K562 (cell line): ENCODE data around the gene RAP1GDS1. TPM values are rescaled to one million over a fixed set of nuclear protein-coding genes. Genes with fewer than 3 reads are reported as not detected.
A peak's percentile ranks its signal among the peaks of the same experiment; 100 is the strongest.

Experiments
- BRD4 ChIP-seq: fragments of 200-600 bp; sonication (generic); IDR thresholded peaks from 2 replicates; pipeline ENCODE4 v1.6.1; 2017; ENCODE audit warnings: inconsistent platforms
- CBFA2T3 ChIP-seq: fragments of 450-650 bp; IDR thresholded peaks from 2 replicates; pipeline ENCODE4 v1.6.1; 2017
- FOSL1 ChIP-seq: fragments of 200-800 bp; sonication (Bioruptor generic); conservative IDR thresholded peaks from 2 replicates; pipeline ENCODE4 v1.6.1; 2016; ENCODE audit warnings: missing genetic modification characterization, missing compliant biosample characterization
- IFI16 ChIP-seq: fragments of 250-450 bp; sonication (Bioruptor Pico); IDR thresholded peaks from 2 replicates; pipeline ENCODE4 v2.1.2; 2022; ENCODE audit warnings: mild to moderate bottlenecking, inconsistent platforms
- KLF16 ChIP-seq: IDR thresholded peaks from 2 replicates; pipeline ENCODE4 v1.6.1; 2016; ENCODE audit warnings: antibody characterized with exemption
- NCOA2 ChIP-seq, 2 experiments: fragments of 450-650 bp; IDR thresholded peaks; 2 replicates each; pipeline ENCODE4 v1.6.1; 2018; ENCODE audit warnings: mild to moderate bottlenecking in 2 of 2, moderate library complexity in 1 of 2; ENCODE audit not compliant: partially characterized antibody in 2 of 2
- NCOA6 ChIP-seq: fragments of 450-650 bp; IDR thresholded peaks from 2 replicates; pipeline ENCODE4 v1.6.1; 2017; ENCODE audit warnings: mild to moderate bottlenecking
- PHF8 ChIP-seq: fragments of 200-600 bp; sonication (generic); IDR thresholded peaks from 2 replicates; pipeline ENCODE4 v1.6.1; 2012; ENCODE audit warnings: mixed run types, mild to moderate bottlenecking, inconsistent platforms, low read length, moderate library complexity, borderline replicate concordance
- RBBP5 ChIP-seq: fragments of 200-600 bp; sonication (generic); IDR thresholded peaks from 2 replicates; pipeline ENCODE4 v1.6.1; 2012; ENCODE audit warnings: borderline replicate concordance, mild to moderate bottlenecking, low read length, control low read depth, inconsistent platforms; ENCODE audit not compliant: insufficient read depth, poor library complexity, severe bottlenecking
- TCF3 ChIP-seq: sonication (generic); formaldehyde crosslinking; IDR thresholded peaks from 2 replicates; pipeline ENCODE4 v1.4.0; 2020; ENCODE audit warnings: mild to moderate bottlenecking, missing genetic modification reagents
- ZNF830 ChIP-seq: fragments of 250-450 bp; sonication (Bioruptor Pico); IDR thresholded peaks from 2 replicates; pipeline ENCODE4 v1.5.0; 2021; ENCODE audit warnings: mild to moderate bottlenecking
- polyA plus RNA-seq, 8 experiments: library from polyadenylated mRNA; depleted of rRNA in 4 of 8; stranded (reverse) in 5 of 8; unstranded in 3 of 8; fragments of >200 nt; fragmentation: Nextera tagmentation in 2 of 8; fragmentation: Illumina TruSeq in 1 of 8; extraction: Ambion mirVana in 2 of 8; extraction: Trizol in 1 of 8; gene quantifications; 2 replicates each; pipeline versions ENCODE4 v1.2.1 to v1.2.3, GENCODE V29; 2011 to 2014; ENCODE audit warnings: inconsistent platforms in 1 of 8, missing spikeins in 1 of 8
- total RNA-seq, 7 experiments: library from RNA; depleted of rRNA in 6 of 7; stranded (reverse); fragments of >200 nt in 6 of 7; fragmentation: Illumina TruSeq in 2 of 7; extraction: Trizol in 2 of 7; gene quantifications; 2 replicates each; pipeline versions ENCODE4 v1.2.1 to v1.2.3, GENCODE V29; 2011 to 2021; ENCODE audit warnings: low replicate concordance in 1 of 7
- TF ChIP-seq, protein P1 (sequence below): fragments of 250-450 bp; sonication (Bioruptor Pico); IDR thresholded peaks from 2 replicates; pipeline ENCODE4 v1.5.0; 2020; ENCODE audit warnings: mild to moderate bottlenecking, borderline replicate concordance
- TF ChIP-seq, protein P2 (sequence below): sonication (generic); formaldehyde crosslinking; IDR thresholded peaks from 2 replicates; pipeline ENCODE4 v1.8.1; 2023; ENCODE audit warnings: mild to moderate bottlenecking, missing genetic modification reagents
- TF ChIP-seq, protein P3 (sequence below): fragments of 450-650 bp; IDR thresholded peaks from 2 replicates; pipeline ENCODE4 v1.6.1; 2016; ENCODE audit warnings: low read depth, mild to moderate bottlenecking, moderate library complexity
- TF ChIP-seq, protein P4 (sequence below): fragments of 250-450 bp; sonication (Bioruptor Pico); IDR thresholded peaks from 2 replicates; pipeline ENCODE4 v1.9.0; 2021; ENCODE audit warnings: mild to moderate bottlenecking
- TF ChIP-seq, protein P5 (sequence below), 3 experiments: fragments of 200-800 bp in 1 of 3; fragments of 250-450 bp in 1 of 3; fragments of 450-650 bp in 1 of 3; sonication (Bioruptor Pico) in 1 of 3; sonication (Bioruptor generic) in 1 of 3; formaldehyde crosslinking in 1 of 3; IDR thresholded peaks; 2 replicates each; pipeline versions ENCODE4 v1.6.1 to v1.8.0; 2016 to 2022; ENCODE audit warnings: mild to moderate bottlenecking in 2 of 3, missing genetic modification characterization in 2 of 3, missing compliant biosample characterization in 1 of 3, moderate library complexity in 1 of 3

RAP1GDS1 gene
- total and polyA plus RNA-seq, 9 of the 15 experiments (the other 6 are each of a cell fraction or from before 2014, with no cell fraction given), result 27.2 to 55.6 (median 31.5) TPM

DNA sequence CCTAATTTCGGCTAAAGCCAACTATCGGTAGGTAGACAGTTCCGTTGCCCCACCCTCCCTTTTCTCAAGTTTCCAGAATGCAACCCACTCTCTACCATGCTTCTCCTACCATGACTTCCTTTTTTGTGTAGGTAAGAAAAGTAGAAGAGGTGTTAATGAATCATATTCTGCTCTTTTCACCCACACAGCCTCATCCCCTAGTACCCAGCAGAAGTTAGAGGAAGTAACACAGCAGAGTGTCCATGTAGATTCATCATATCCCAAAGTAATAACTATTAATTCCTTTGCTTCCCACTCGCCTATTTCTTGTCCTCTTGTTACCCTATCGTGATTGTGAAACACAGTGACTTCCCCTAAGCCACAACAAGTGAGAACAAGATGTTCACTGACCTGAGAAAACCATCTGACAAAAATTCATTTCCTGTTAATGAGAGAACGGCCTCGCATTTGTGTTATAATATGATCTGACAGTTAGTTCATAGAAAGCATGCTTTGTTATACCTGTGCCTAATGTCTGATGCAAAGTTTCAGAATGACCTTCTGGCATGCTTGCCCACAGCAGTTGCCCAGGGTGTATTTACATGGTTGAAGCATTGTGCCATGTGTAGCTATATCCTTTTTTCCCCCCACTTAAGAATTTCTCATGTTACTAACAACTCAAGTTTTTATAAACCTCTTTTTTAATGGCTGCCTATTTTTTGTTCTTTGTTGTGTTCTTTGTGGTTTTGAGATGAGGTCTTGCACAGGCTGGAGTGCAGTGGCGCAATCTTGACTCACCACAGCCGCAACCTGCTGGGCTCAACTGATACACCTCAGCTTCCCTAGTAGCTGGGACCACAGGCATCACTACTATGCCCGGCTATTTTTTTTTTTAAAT is 185.6 kb downstream of the RAP1GDS1 start (continued):
- TF ChIP-seq, protein P1, sequence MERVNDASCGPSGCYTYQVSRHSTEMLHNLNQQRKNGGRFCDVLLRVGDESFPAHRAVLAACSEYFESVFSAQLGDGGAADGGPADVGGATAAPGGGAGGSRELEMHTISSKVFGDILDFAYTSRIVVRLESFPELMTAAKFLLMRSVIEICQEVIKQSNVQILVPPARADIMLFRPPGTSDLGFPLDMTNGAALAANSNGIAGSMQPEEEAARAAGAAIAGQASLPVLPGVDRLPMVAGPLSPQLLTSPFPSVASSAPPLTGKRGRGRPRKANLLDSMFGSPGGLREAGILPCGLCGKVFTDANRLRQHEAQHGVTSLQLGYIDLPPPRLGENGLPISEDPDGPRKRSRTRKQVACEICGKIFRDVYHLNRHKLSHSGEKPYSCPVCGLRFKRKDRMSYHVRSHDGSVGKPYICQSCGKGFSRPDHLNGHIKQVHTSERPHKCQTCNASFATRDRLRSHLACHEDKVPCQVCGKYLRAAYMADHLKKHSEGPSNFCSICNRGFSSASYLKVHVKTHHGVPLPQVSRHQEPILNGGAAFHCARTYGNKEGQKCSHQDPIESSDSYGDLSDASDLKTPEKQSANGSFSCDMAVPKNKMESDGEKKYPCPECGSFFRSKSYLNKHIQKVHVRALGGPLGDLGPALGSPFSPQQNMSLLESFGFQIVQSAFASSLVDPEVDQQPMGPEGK (CRISPR knock-in tag), result no peak
- no peak for TF ChIP-seq PHF8
- TF ChIP-seq RBBP5, result no peak
- TF ChIP-seq, protein P2, sequence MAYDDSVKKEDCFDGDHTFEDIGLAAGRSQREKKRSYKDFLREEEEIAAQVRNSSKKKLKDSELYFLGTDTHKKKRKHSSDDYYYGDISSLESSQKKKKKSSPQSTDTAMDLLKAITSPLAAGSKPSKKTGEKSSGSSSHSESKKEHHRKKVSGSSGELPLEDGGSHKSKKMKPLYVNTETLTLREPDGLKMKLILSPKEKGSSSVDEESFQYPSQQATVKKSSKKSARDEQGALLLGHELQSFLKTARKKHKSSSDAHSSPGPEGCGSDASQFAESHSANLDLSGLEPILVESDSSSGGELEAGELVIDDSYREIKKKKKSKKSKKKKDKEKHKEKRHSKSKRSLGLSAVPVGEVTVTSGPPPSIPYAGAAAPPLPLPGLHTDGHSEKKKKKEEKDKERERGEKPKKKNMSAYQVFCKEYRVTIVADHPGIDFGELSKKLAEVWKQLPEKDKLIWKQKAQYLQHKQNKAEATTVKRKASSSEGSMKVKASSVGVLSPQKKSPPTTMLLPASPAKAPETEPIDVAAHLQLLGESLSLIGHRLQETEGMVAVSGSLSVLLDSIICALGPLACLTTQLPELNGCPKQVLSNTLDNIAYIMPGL (CRISPR knock-in tag), result no peak
- TF ChIP-seq CBFA2T3, result peak; percentile 23; the same call in 1 of the 2 replicates
- no peak for TF ChIP-seq KLF16
- no peak for TF ChIP-seq NCOA6
- TF ChIP-seq, protein P3, sequence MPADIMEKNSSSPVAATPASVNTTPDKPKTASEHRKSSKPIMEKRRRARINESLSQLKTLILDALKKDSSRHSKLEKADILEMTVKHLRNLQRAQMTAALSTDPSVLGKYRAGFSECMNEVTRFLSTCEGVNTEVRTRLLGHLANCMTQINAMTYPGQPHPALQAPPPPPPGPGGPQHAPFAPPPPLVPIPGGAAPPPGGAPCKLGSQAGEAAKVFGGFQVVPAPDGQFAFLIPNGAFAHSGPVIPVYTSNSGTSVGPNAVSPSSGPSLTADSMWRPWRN, result no peak
- TF ChIP-seq, protein P4, sequence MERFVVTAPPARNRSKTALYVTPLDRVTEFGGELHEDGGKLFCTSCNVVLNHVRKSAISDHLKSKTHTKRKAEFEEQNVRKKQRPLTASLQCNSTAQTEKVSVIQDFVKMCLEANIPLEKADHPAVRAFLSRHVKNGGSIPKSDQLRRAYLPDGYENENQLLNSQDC (CRISPR knock-in tag), result no peak
- TF ChIP-seq ZNF830 (CRISPR knock-in tag), result no peak
- TF ChIP-seq, protein P5, sequence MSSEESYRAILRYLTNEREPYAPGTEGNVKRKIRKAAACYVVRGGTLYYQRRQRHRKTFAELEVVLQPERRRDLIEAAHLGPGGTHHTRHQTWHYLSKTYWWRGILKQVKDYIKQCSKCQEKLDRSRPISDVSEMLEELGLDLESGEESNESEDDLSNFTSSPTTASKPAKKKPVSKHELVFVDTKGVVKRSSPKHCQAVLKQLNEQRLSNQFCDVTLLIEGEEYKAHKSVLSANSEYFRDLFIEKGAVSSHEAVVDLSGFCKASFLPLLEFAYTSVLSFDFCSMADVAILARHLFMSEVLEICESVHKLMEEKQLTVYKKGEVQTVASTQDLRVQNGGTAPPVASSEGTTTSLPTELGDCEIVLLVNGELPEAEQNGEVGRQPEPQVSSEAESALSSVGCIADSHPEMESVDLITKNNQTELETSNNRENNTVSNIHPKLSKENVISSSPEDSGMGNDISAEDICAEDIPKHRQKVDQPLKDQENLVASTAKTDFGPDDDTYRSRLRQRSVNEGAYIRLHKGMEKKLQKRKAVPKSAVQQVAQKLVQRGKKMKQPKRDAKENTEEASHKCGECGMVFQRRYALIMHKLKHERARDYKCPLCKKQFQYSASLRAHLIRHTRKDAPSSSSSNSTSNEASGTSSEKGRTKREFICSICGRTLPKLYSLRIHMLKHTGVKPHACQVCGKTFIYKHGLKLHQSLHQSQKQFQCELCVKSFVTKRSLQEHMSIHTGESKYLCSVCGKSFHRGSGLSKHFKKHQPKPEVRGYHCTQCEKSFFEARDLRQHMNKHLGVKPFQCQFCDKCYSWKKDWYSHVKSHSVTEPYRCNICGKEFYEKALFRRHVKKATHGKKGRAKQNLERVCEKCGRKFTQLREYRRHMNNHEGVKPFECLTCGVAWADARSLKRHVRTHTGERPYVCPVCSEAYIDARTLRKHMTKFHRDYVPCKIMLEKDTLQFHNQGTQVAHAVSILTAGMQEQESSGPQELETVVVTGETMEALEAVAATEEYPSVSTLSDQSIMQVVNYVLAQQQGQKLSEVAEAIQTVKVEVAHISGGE (CRISPR knock-in tag; IDR thresholded peaks at IDR 0.05), result no peak
- TF ChIP-seq NCOA2 (IDR thresholded peaks at IDR 0.05; ENCODE audit: partially characterized antibody in 2 of 2), result no peak
- TF ChIP-seq FOSL1, result peak; percentile 65
- TF ChIP-seq TCF3 (CRISPR knock-in tag), result peak; percentile 64
- TF ChIP-seq BRD4, result no peak
- TF ChIP-seq IFI16 (CRISPR knock-in tag), result no peak
